ENCODE measurements around the gene KMT2E.

DNA sequence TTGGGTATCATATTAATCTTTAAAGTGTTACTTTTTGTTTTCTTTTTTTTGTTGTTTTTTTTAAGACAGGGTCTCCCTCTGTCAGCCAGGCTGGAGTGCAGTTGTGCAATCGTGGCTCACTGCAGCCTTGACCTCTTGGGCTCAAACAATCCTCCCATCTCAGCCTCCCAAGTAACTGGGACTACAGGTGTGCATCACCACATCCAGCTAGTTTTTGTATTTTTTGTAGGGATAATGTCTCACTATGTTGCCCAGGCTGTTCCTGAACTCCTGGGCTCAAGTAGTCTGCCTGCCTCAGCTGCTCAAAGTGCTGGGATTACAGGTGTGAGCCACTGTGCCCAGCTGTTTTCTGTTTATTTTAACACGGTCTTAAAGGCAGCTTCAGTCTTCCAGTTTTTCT is 23.3 kb downstream of the KMT2E start:
- TF ChIP-seq EP300 (IDR thresholded peaks at IDR 0.05) (no peak), POLR2A (IDR thresholded peaks at IDR 0.05) (no peak)
- TF ChIP-seq, protein P1, sequence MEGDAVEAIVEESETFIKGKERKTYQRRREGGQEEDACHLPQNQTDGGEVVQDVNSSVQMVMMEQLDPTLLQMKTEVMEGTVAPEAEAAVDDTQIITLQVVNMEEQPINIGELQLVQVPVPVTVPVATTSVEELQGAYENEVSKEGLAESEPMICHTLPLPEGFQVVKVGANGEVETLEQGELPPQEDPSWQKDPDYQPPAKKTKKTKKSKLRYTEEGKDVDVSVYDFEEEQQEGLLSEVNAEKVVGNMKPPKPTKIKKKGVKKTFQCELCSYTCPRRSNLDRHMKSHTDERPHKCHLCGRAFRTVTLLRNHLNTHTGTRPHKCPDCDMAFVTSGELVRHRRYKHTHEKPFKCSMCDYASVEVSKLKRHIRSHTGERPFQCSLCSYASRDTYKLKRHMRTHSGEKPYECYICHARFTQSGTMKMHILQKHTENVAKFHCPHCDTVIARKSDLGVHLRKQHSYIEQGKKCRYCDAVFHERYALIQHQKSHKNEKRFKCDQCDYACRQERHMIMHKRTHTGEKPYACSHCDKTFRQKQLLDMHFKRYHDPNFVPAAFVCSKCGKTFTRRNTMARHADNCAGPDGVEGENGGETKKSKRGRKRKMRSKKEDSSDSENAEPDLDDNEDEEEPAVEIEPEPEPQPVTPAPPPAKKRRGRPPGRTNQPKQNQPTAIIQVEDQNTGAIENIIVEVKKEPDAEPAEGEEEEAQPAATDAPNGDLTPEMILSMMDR (IDR thresholded peaks at IDR 0.05): no peak
